CD14-positive monocyte (primary cell): ENCODE results near the gene ECE2. TPM values are rescaled to one million over a fixed set of nuclear protein-coding genes. Genes with fewer than 3 reads are reported as not detected.

Source experiments
- DNase-seq, 3 donors: peaks; one replicate each; pipeline ENCODE4 v3.0.0-alpha.2; 2011 to 2022
- H2AFZ ChIP-seq: 2 replicates; pipeline ENCODE4 v1.6.0; 2012; ENCODE audit warnings: mild to moderate bottlenecking, low read depth, low read length, inconsistent platforms; ENCODE audit not compliant: insufficient read depth, poor library complexity, severe bottlenecking
- H3K27ac ChIP-seq, 2 donors: 1 replicate in 1 of 2; 2 replicates in 1 of 2; pipeline ENCODE4 v1.5.1; 2012 to 2013; ENCODE audit warnings: low read length in 2 of 2, control low read depth in 1 of 2, inconsistent platforms in 1 of 2, low read depth in 1 of 2, mild to moderate bottlenecking in 1 of 2
- H3K27me3 ChIP-seq, 2 donors: one replicate each; pipeline versions ENCODE4 v1.6.0 to v1.6.1; 2011 to 2013; ENCODE audit warnings: low read length in 2 of 2; ENCODE audit not compliant: control insufficient read depth in 2 of 2, insufficient read depth in 2 of 2
- H3K36me3 ChIP-seq, 2 donors: replicated peaks in 1 of 2; 1 replicate in 1 of 2; 2 replicates in 1 of 2; pipeline versions ENCODE4 v1.5.1 to v1.6.1; 2012 to 2013; ENCODE audit warnings: low read length in 2 of 2, control low read depth in 1 of 2, inconsistent platforms in 1 of 2, mild to moderate bottlenecking in 1 of 2; ENCODE audit not compliant: insufficient read depth in 2 of 2, control insufficient read depth in 1 of 2
- H3K4me1 ChIP-seq, 2 donors: 1 replicate in 1 of 2; 2 replicates in 1 of 2; pipeline versions ENCODE4 v1.5.1 to v1.6.1; 2012 to 2013; ENCODE audit warnings: low read length in 2 of 2, control low read depth in 1 of 2, inconsistent platforms in 1 of 2, mild to moderate bottlenecking in 1 of 2, moderate library complexity in 1 of 2; ENCODE audit not compliant: insufficient read depth in 2 of 2, control insufficient read depth in 1 of 2
- H3K4me2 ChIP-seq: replicated peaks from 2 replicates; pipeline ENCODE3; 2012; ENCODE audit warnings: low read length, moderate library complexity, mild to moderate bottlenecking; ENCODE audit not compliant: poor library complexity, severe bottlenecking; ENCODE audit errors: extremely low read depth
- H3K4me3 ChIP-seq, 3 experiments: fragments of 200-600 bp in 1 of 3; sonication (generic) in 1 of 3; replicated peaks in 1 of 3; 1 replicate in 2 of 3; 2 replicates in 1 of 3; pipeline ENCODE4 v1.5.1; 2011 to 2013; ENCODE audit warnings: low read length in 3 of 3, mild to moderate bottlenecking in 3 of 3, control low read depth in 2 of 3, low read depth in 2 of 3, inconsistent platforms in 1 of 3, moderate library complexity in 1 of 3
- H3K79me2 ChIP-seq: 2 replicates; pipeline ENCODE4 v1.6.0; 2012; ENCODE audit warnings: mild to moderate bottlenecking, control low read depth, inconsistent platforms, low read length, moderate library complexity; ENCODE audit not compliant: insufficient read depth
- H3K9ac ChIP-seq: 2 replicates; pipeline ENCODE4 v1.6.0; 2017; ENCODE audit warnings: low read length, mild to moderate bottlenecking; ENCODE audit not compliant: insufficient read depth, poor library complexity, severe bottlenecking
- H3K9me3 ChIP-seq, 2 donors: replicated peaks in 1 of 2; 1 replicate in 1 of 2; 2 replicates in 1 of 2; pipeline versions ENCODE4 v1.5.1 to v1.6.1; 2012 to 2013; ENCODE audit warnings: low read length in 2 of 2, control low read depth in 1 of 2; ENCODE audit not compliant: control insufficient read depth in 1 of 2, insufficient read depth in 1 of 2
- H4K20me1 ChIP-seq: 2 replicates; pipeline ENCODE4 v1.6.0; 2012; ENCODE audit warnings: mild to moderate bottlenecking, low read length, control low read depth, moderate library complexity; ENCODE audit not compliant: insufficient read depth
- H3K27ac Mint-ChIP-seq, 7 donors: one replicate each; pipeline ENCODE4 v1.8.0; 2020; ENCODE audit warnings: mild to moderate bottlenecking in 7 of 7, mixed read lengths in 7 of 7, moderate library complexity in 6 of 7, inconsistent platforms in 2 of 7
- H3K27me3 Mint-ChIP-seq, 3 donors: one replicate each; pipeline ENCODE4 v1.8.0; 2021 to 2022; ENCODE audit warnings: low read depth in 3 of 3, mild to moderate bottlenecking in 3 of 3, mixed read lengths in 3 of 3, moderate library complexity in 3 of 3, inconsistent platforms in 1 of 3
- H3K36me3 Mint-ChIP-seq, 2 donors: one replicate each; pipeline ENCODE4 v1.8.0; 2020; ENCODE audit warnings: mixed read lengths in 2 of 2, inconsistent platforms in 1 of 2, mild to moderate bottlenecking in 1 of 2
- H3K4me1 Mint-ChIP-seq: one replicate; pipeline ENCODE4 v1.8.0; 2020; ENCODE audit warnings: mild to moderate bottlenecking, mixed read lengths
- H3K4me3 Mint-ChIP-seq, 2 donors: one replicate each; pipeline ENCODE4 v1.8.0; 2020; ENCODE audit warnings: mild to moderate bottlenecking in 2 of 2, mixed read lengths in 2 of 2, moderate library complexity in 1 of 2
- H3K9me3 Mint-ChIP-seq, 7 donors: one replicate each; pipeline ENCODE4 v1.8.0; 2020 to 2022; ENCODE audit warnings: mixed read lengths in 7 of 7, mild to moderate bottlenecking in 6 of 7, moderate library complexity in 6 of 7, inconsistent platforms in 2 of 7
- CTCF ChIP-seq: fragments of 200-600 bp; IDR thresholded peaks from one replicate; pipeline ENCODE4 v1.8.0; 2022; ENCODE audit warnings: antibody characterized with exemption, mild to moderate bottlenecking
- WGBS: methylation state at CpG from one replicate; pipeline ENCODE4 v1.1.5; 2013; ENCODE audit warnings: missing lambda C conversion rate; ENCODE audit not compliant: insufficient coverage; 5-methylcytosine and 5-hydroxymethylcytosine counted together
- intact Hi-C, 2 donors: fragments of 100-400 bp; cut with micrococcal nuclease; formaldehyde crosslinking; loops; one replicate each; pipeline versions ENCODE4 v1.15.0 to v1.15.1; 2023
- polyA plus RNA-seq, 3 donors: library from polyadenylated mRNA; depleted of rRNA in 1 of 3; unstranded in 2 of 3; stranded (reverse) in 1 of 3; fragments of 300-500 nt in 2 of 3; fragments of >200 nt in 1 of 3; fragmentation: Illumina TruSeq in 2 of 3; gene quantifications; 1 replicate in 2 of 3; 2 replicates in 1 of 3; pipeline ENCODE4 v1.2.3, GENCODE V29; 2012 to 2021

Gene ECE2
- polyA plus RNA-seq, 3 donors: not detected

GRCh38 chr3:184317201-184317600 is 41.4 kb downstream of the ECE2 start:
- H3K4me2 ChIP-seq: peak overlapping the region; percentile 98
- H3K4me3 ChIP-seq: peak overlapping the region in 1 of 3 experiments; percentile 91
- H3K4me3 Mint-ChIP-seq: no peak overlapping the region
- peak overlapping the region in 1 of 2 donors; percentile 91 for H3K27ac ChIP-seq
- intact Hi-C loops: no loop called here
- H2AFZ ChIP-seq: no peak overlapping the region
- peaks cover 27 to 40% of the 10 kb centered on the region in 2 donors for H3K36me3 ChIP-seq
- H3K9ac ChIP-seq: no peak overlapping the region
- peaks cover 0 to 5% (median 0%) of the 10 kb centered on the region in 3 donors for H3K27me3 Mint-ChIP-seq
- peaks cover 59% of the 10 kb centered on the region for H3K4me1 Mint-ChIP-seq
- H3K36me3 Mint-ChIP-seq: peaks cover 39% of the 10 kb centered on the region in 2 donors
- 59% methylated on average over 4 of the region's 5 CpGs for WGBS
- TF ChIP-seq CTCF: no peak
- H3K9me3 Mint-ChIP-seq: peaks cover 0 to 2% (median 0%) of the 10 kb centered on the region in 7 donors
- peak overlapping the region in 5 of 7 donors; percentile 8 to 97 (median 65) for H3K27ac Mint-ChIP-seq
- no peaks in the 10 kb centered on the region for H3K9me3 ChIP-seq
- H3K27me3 ChIP-seq: no peaks in the 10 kb centered on the region
- peaks cover 41% of the 10 kb centered on the region for H4K20me1 ChIP-seq
- no peak for DNase-seq
- H3K79me2 ChIP-seq: peaks cover 71% of the 10 kb centered on the region
- peaks cover 76 to 81% of the 10 kb centered on the region in 2 donors for H3K4me1 ChIP-seq

DNA sequence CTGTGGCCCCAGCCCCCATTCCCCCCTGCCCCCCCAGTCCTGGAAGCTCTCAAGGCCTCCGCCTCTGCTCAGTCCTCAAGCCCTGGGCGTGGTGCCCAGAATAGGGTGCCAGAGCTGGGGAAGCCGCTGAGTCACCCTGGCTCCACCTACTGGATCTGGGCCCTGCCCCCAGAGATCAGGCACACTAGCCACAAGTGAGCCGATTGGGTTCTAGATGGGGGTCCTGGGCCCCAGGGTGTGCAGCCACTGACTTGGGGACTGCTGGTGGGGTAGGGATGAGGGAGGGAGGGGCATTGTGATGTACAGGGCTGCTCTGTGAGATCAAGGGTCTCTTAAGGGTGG is 44.3 kb downstream of the ECE2 start:
- H3K4me1 ChIP-seq: peaks cover 81 to 84% of the 10 kb centered on the region in 2 donors
- no peaks in the 10 kb centered on the region for H3K27me3 ChIP-seq
- peaks cover 71% of the 10 kb centered on the region for H3K4me1 Mint-ChIP-seq
- peaks cover 65% of the 10 kb centered on the region for H4K20me1 ChIP-seq
- peak overlapping the region; percentile 51 to 54 for H3K4me3 Mint-ChIP-seq
- peak overlapping the region; percentile 92 to 97 (median 95) for H3K27ac Mint-ChIP-seq
- peaks cover 0 to 5% (median 0%) of the 10 kb centered on the region in 3 donors for H3K27me3 Mint-ChIP-seq
- peak overlapping the region; percentile 38 for H3K9ac ChIP-seq
- peak; percentile 82 to 85 (median 82) for DNase-seq
- H2AFZ ChIP-seq: no peak overlapping the region
- H3K27ac ChIP-seq: peak overlapping the region; percentile 89
- H3K36me3 Mint-ChIP-seq: peaks cover 66 to 67% of the 10 kb centered on the region in 2 donors
- H3K79me2 ChIP-seq: peaks cover 87% of the 10 kb centered on the region
- 7% methylated on average over 3 of the region's 4 CpGs for WGBS
- no peaks in the 10 kb centered on the region for H3K9me3 ChIP-seq
- no peak for TF ChIP-seq CTCF
- peaks cover 0 to 2% (median 0%) of the 10 kb centered on the region in 7 donors for H3K9me3 Mint-ChIP-seq
- H3K4me2 ChIP-seq: peak overlapping the region; percentile 74
- intact Hi-C loops: no loop called here
- H3K4me3 ChIP-seq: peak overlapping the region in 2 of 3 experiments; percentile 7 to 67
- H3K36me3 ChIP-seq: peaks cover 54 to 67% of the 10 kb centered on the region in 2 donors
